ENCODE measurements around the gene FAM162A.

DNA sequence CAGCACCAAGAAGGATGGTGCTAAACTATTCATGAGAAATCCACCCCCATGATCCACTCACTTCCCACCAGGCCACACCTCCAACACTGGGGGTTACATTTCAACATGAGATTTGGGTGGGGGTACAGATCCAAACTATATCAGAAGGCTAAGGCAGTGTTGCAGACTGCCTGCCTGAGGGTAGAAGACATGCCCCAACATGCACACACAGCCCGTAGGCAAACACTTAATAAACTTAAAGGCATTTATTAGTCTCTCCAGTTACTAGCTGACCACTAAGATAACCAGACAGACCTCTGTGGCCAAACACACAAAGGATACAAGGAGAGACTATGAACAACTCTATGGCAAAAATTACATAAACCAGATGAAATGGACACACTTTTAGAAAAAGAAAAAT lies 10.2 kb downstream of the FAM162A start:
- TF ChIP-seq, protein P1, sequence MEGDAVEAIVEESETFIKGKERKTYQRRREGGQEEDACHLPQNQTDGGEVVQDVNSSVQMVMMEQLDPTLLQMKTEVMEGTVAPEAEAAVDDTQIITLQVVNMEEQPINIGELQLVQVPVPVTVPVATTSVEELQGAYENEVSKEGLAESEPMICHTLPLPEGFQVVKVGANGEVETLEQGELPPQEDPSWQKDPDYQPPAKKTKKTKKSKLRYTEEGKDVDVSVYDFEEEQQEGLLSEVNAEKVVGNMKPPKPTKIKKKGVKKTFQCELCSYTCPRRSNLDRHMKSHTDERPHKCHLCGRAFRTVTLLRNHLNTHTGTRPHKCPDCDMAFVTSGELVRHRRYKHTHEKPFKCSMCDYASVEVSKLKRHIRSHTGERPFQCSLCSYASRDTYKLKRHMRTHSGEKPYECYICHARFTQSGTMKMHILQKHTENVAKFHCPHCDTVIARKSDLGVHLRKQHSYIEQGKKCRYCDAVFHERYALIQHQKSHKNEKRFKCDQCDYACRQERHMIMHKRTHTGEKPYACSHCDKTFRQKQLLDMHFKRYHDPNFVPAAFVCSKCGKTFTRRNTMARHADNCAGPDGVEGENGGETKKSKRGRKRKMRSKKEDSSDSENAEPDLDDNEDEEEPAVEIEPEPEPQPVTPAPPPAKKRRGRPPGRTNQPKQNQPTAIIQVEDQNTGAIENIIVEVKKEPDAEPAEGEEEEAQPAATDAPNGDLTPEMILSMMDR (IDR thresholded peaks at IDR 0.05; ENCODE audit: low read length) = no peak
- TF ChIP-seq EZH2 (IDR thresholded peaks at IDR 0.05; ENCODE audit: borderline replicate concordance, low read length) = no peak

Data from OCI-LY1 (cell line).